IgD-negative memory B cell (primary cell): ENCODE results near the gene CLEC2A. TPM values are rescaled to one million over a fixed set of nuclear protein-coding genes. Genes with fewer than 3 reads are reported as not detected.
A peak's percentile ranks its signal among the peaks of the same experiment; 100 is the strongest.
"Not testable (repeated sequence)": the region's sequence is repeated elsewhere in the genome, so short reads cannot be mapped to it uniquely, and the experiment has no call there.

ENCODE experiments used
- H3K27ac Mint-ChIP-seq, 3 donors: one replicate each; pipeline ENCODE4 v1.8.0; 2020 to 2022; ENCODE audit warnings: mild to moderate bottlenecking in 3 of 3, mixed read lengths in 3 of 3, moderate library complexity in 1 of 3
- H3K27me3 Mint-ChIP-seq: one replicate; pipeline ENCODE4 v1.8.0; 2021; ENCODE audit warnings: mixed read lengths
- H3K36me3 Mint-ChIP-seq: one replicate; pipeline ENCODE4 v1.8.0; 2020; ENCODE audit warnings: mild to moderate bottlenecking, mixed read lengths
- H3K4me1 Mint-ChIP-seq, 3 donors: one replicate each; pipeline ENCODE4 v1.8.0; 2020 to 2022; ENCODE audit warnings: mixed read lengths in 3 of 3, mild to moderate bottlenecking in 1 of 3
- H3K4me3 Mint-ChIP-seq, 4 donors: one replicate each; pipeline ENCODE4 v1.8.0; 2020 to 2022; ENCODE audit warnings: mild to moderate bottlenecking in 4 of 4, mixed read lengths in 4 of 4, moderate library complexity in 3 of 4
- H3K9me3 Mint-ChIP-seq, 3 donors: one replicate each; pipeline ENCODE4 v1.8.0; 2020 to 2021; ENCODE audit warnings: mixed read lengths in 3 of 3, mild to moderate bottlenecking in 1 of 3
- polyA plus RNA-seq: library from polyadenylated mRNA; unstranded; fragments of 300-500 nt; fragmentation: Illumina TruSeq; gene quantifications from one replicate; pipeline ENCODE4 v1.2.3, GENCODE V29; 2021

Gene CLEC2A, protein sequence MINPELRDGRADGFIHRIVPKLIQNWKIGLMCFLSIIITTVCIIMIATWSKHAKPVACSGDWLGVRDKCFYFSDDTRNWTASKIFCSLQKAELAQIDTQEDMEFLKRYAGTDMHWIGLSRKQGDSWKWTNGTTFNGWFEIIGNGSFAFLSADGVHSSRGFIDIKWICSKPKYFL
- polyA plus RNA-seq, result not detected

DNA sequence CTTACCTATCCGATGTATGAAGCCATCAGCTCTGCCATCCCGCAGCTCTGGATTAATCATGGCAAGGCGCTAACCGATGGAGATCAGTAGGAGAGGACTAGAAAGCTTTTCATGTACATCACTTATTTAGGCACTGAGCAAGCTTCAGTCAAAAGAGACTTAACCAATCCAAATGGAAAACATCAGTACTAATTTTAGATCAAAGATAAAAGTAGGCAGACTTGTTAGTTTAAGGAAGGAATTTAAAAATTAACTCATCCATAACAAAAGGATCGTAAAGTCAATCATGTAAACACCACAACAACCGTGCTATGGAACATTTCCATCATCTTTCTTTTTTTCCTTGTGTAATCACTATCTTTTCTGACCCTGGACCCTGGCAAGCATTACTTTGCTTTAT, at the start of gene CLEC2A:
Gene CLEC2A (minus strand): TSS at position 101 of the 400 bp plus-strand sequence. CDS start 41 bp downstream, at position 60.
- Mint-ChIP-seq H3K27me3 (peaks cover 14% of the 10 kb centered on the region), H3K9me3 (no peaks in the 10 kb centered on the region), H3K4me3 (no peak within 1 kb of the TSS), H3K36me3 (no peaks in the 10 kb centered on the region), H3K27ac (no peak within 1 kb of the TSS), H3K4me1 (peaks cover 4 to 8% (median 8%) of the 10 kb centered on the region in 3 donors)

DNA sequence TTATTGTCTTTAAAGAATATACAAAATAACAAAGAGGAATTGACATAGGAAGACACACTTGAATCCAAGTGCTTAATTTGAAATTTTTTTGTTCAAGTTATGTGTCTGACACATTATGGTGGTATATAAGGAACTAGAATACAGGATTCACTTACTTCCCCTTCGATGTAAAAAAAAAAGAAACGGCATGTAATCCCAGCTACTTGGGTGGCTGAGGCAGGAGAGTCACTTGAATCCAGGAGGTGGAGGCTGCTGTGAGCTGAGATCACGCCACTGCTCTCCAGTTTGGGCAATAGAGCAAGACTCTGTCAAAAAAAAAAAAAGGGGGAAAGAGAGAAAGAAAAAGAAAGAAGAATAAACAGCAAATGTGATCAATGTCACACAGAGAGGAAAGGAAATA, 48.0 kb upstream of the CLEC2A start:
- Mint-ChIP-seq H3K36me3 (no peaks in the 10 kb centered on the region), H3K4me1 (no peaks in the 10 kb centered on the region), H3K9me3 (peaks cover 5 to 7% (median 6%) of the 10 kb centered on the region in 3 donors), H3K4me3 (no peak overlapping the region), H3K27me3 (peaks cover 10% of the 10 kb centered on the region), H3K27ac (no peak overlapping the region)

DNA sequence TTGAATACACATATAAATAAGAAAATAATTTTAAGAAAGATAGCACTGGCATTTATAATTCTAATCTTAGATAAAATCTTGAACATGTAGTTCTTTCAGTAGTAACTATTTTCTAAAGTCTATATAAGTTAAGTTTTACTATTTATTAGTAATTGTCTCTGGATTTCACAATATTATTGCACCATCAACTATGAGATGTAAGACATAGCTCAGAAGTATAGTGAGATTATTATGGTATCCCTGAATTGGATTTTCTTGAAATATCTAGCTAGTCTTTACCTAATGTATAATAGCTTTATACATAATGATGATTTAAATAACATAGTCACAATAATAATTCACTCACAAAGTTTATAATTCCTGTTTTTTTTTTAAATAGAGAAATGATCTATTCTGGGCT, 45.7 kb upstream of the CLEC2A start:
- no peak overlapping the region for H3K27ac Mint-ChIP-seq
- H3K4me3 Mint-ChIP-seq, result no peak overlapping the region
- no peaks in the 10 kb centered on the region for H3K4me1 Mint-ChIP-seq
- peaks cover 3% of the 10 kb centered on the region for H3K36me3 Mint-ChIP-seq
- H3K27me3 Mint-ChIP-seq, result peaks cover 15% of the 10 kb centered on the region
- peaks cover 5 to 8% (median 8%) of the 10 kb centered on the region in 3 donors for H3K9me3 Mint-ChIP-seq

DNA sequence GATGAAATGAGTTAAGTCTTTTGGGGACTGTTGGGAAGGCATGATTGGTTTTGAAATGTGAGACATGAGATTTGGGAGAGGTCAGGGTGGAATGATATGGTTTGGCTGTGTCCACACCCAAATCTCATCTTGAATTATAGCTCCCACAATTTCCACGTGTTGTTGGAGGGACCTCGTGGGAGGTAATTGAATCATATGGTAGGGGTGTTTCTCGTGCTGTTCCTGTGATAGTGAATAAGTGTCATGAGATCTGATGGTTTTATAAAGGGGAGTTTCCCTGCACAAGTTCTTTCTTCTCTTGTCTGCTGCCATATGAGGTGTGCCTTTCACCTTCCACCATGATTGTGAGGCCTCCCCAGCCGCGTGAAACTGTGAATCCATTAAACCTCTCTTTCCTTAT, 44.5 kb upstream of the CLEC2A start:
- H3K4me3 Mint-ChIP-seq, H3K36me3 Mint-ChIP-seq, H3K9me3 Mint-ChIP-seq, H3K4me1 Mint-ChIP-seq, H3K27ac Mint-ChIP-seq: not testable (repeated sequence)
- peaks cover 15% of the 10 kb centered on the region for H3K27me3 Mint-ChIP-seq

DNA sequence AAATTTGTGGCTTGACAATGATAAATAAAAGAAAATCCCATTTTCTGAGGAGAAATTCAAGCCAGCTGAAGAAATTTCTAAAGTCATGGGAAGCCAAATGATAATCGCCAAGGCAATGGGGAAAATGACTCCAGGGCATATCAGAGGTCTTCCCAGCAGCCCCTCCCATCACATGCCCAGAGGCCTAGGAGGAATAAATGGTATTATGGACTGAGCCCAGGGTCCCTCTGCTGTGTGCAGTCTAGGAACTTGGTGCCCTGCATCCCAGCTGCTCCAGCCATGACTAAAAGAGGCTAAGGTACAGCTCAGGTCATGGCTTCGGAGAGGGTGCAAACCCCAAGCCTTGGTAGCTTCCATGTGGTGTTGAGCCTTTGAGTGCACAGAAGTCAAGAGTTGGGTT, 43.4 kb upstream of the CLEC2A start:
- peaks cover 15% of the 10 kb centered on the region for H3K27me3 Mint-ChIP-seq
- no peak overlapping the region for H3K4me3 Mint-ChIP-seq

DNA sequence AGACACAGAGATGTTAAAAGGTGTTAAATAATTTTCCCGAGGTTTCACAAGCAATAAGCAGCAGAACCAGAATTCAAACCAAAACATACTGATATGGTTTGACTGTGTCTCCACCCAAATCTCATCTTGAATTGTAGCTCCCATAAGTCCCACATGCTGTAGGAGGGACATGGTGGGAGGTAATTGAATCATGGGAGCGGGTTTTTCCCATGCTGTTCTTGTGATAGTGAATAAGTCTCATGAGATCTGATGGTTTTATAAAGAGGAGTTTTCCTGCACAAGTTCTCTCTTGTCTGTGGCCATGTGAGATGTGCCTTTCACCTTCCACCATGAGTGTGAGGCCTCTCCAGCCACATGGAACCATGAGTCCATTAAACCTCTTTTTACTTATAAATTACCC, 42.6 kb upstream of the CLEC2A start:
- H3K9me3 Mint-ChIP-seq, H3K4me3 Mint-ChIP-seq, H3K36me3 Mint-ChIP-seq, H3K27ac Mint-ChIP-seq, H3K4me1 Mint-ChIP-seq: not testable (repeated sequence)
- peaks cover 15% of the 10 kb centered on the region for H3K27me3 Mint-ChIP-seq

More for the DNA sequence above, 43.4 kb upstream of the CLEC2A start:
- peaks cover 5 to 8% (median 8%) of the 10 kb centered on the region in 3 donors for H3K9me3 Mint-ChIP-seq
- H3K27ac Mint-ChIP-seq, result no peak overlapping the region
- no peaks in the 10 kb centered on the region for H3K4me1 Mint-ChIP-seq
- H3K36me3 Mint-ChIP-seq, result peaks cover 3% of the 10 kb centered on the region

DNA sequence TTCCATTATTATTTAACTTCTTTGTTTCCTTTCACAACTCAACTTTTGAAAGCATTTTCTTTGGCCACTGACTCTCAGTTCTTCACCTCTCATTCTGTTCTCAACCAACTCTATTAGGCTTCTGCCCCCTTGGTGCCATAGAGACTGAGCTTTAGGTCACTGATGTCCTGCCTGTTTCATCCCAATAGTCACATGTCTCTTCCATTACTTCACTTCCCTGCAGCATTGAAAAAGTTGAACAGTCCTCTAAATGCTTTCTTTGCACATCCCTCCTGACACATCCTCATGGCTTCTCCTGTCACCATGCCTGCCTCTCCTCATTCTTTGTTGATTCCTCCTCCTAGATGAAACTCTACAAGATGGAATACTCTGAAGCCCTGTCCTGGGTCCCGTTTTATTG, 41.8 kb upstream of the CLEC2A start:
- no peak overlapping the region for H3K4me3 Mint-ChIP-seq
- peaks cover 3% of the 10 kb centered on the region for H3K36me3 Mint-ChIP-seq
- no peaks in the 10 kb centered on the region for H3K4me1 Mint-ChIP-seq
- no peak overlapping the region for H3K27ac Mint-ChIP-seq
- H3K9me3 Mint-ChIP-seq, result peaks cover 5 to 8% (median 8%) of the 10 kb centered on the region in 3 donors
- peaks cover 15% of the 10 kb centered on the region for H3K27me3 Mint-ChIP-seq

DNA sequence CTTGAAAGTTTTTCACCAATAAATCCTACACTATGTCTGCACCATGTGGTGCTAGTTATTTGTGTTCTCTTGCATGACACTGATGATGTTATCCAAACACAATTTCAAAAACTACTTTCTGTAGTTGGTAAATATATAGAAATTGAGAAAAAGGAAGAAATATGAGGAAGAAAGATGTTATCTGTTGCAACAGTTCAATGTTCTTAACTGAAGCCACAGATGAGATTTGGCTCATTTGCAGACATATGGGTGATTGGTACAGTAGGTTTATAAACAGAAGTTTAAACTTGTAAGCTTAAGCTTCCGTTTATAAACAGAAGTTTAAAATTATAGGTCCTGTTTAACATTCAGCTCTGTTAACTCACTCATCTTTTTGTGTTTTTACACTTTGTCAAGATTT, 39.0 kb upstream of the CLEC2A start, which contains the start of gene CLEC12A:
Gene CLEC12A (plus strand): TSS at position 229 of the 400 bp plus-strand sequence. CDS start 188 bp downstream, outside the sequence.
- Mint-ChIP-seq H3K27ac (no peak within 1 kb of the TSS), H3K36me3 (peaks cover 3% of the 10 kb centered on the region), H3K27me3 (peaks cover 13% of the 10 kb centered on the region), H3K9me3 (peaks cover 2 to 7% (median 5%) of the 10 kb centered on the region in 3 donors), H3K4me3 (no peak within 1 kb of the TSS), H3K4me1 (peaks cover 0 to 2% (median 0%) of the 10 kb centered on the region in 3 donors)

DNA sequence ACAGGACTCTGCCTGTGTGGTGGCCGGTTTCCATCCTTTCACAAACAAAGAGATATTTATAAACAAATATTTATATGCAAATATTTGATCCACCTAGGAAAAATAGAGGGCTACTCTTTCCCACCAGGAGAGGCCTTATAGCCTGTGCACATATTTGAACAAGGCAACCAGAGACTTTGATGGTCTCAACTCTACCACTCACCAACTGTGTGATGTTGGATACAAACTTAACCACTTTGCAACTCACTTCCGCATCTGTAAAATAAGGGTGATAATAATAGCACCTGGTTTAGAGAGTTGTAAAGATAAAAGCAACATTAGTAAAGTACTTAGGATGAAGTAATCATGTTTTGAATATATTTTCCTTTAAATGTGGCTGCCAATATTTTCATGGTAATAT, 37.5 kb upstream of the CLEC2A start:
- H3K9me3 Mint-ChIP-seq, result peaks cover 0 to 2% (median 2%) of the 10 kb centered on the region in 3 donors
- H3K27me3 Mint-ChIP-seq, result peaks cover 3% of the 10 kb centered on the region
- H3K36me3 Mint-ChIP-seq, result no peaks in the 10 kb centered on the region
- no peak overlapping the region for H3K27ac Mint-ChIP-seq
- H3K4me1 Mint-ChIP-seq, result peaks cover 0 to 2% (median 0%) of the 10 kb centered on the region in 3 donors
- H3K4me3 Mint-ChIP-seq, result no peak overlapping the region

DNA sequence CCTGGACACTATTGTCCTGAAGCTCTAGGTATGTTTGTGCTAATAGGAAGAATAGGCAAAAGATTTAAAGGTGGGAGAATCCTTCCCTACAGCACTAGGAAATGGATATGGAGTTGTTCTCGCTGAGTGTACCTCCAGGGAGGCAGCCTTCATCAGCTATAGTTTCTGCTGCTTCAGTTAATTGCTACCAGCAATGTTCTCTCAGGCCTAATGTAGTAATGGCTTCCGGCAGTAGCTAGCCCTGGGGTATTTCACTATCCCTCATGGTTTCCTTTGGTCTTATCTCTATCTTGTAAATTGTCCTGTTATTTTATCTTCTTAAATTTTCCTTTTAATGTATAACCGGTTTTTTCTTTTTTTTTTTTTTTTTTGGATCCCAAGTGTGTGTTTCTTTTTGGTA, 29.7 kb upstream of the CLEC2A start:
- Mint-ChIP-seq H3K36me3 (no peaks in the 10 kb centered on the region), H3K27me3 (peaks cover 3% of the 10 kb centered on the region), H3K4me1 (peaks cover 30 to 34% (median 31%) of the 10 kb centered on the region in 3 donors), H3K27ac (peak overlapping the region in 1 of 3 donors; percentile 36), H3K9me3 (peaks cover 0 to 1% (median 0%) of the 10 kb centered on the region in 3 donors), H3K4me3 (peak overlapping the region in 1 of 4 donors; percentile 34)

DNA sequence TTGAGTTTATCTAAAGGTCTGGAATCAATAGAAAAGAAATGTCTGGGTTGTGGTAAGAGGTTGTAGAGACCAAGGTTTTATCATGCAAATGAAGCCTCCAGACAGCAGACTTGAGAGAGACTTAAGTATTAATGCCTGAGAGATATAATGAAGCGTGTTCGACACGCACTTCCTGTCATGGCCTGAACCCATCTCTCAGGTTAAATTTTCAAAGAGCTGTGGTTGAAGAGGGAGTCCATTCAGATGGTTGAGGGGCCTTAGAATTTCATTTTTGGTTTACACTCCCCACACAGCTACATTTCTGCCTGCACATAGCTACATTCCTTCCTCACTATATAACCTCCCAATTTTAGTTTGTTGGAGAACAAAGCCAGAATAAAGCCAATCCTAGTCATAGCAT, 28.9 kb upstream of the CLEC2A start:
- H3K27ac Mint-ChIP-seq, result no peak overlapping the region
- H3K36me3 Mint-ChIP-seq, result no peaks in the 10 kb centered on the region
- peaks cover 1% of the 10 kb centered on the region for H3K27me3 Mint-ChIP-seq
- peak overlapping the region in 3 of 4 donors; percentile 2 to 85 (median 67) for H3K4me3 Mint-ChIP-seq
- H3K4me1 Mint-ChIP-seq, result peaks cover 30 to 40% (median 31%) of the 10 kb centered on the region in 3 donors
- H3K9me3 Mint-ChIP-seq, result no peaks in the 10 kb centered on the region

DNA sequence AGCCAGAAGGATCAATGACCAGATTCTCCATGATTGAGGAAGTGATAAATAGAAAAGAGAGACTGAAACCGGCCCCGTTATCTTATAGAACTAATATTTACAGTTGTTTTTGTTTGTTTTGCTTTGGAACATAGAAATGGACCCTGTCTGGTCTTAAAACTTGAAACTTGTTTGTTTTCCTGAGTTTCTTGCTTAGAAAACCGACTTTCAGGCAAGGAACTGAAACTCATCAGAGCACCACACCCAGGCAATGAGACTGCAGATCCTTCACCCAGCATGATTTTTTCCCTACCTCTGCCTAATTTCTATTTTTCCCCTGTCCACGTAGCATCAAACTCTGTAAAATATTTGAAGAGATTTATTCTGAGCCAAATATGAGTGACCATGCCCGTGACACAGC, 28.4 kb upstream of the CLEC2A start:
- Mint-ChIP-seq H3K27ac (peak overlapping the region in 1 of 3 donors; percentile 64), H3K4me3 (peak overlapping the region; percentile 2 to 85 (median 38)), H3K4me1 (peaks cover 30 to 44% (median 31%) of the 10 kb centered on the region in 3 donors), H3K36me3 (no peaks in the 10 kb centered on the region), H3K9me3 (no peaks in the 10 kb centered on the region), H3K27me3 (peaks cover 4% of the 10 kb centered on the region)

DNA sequence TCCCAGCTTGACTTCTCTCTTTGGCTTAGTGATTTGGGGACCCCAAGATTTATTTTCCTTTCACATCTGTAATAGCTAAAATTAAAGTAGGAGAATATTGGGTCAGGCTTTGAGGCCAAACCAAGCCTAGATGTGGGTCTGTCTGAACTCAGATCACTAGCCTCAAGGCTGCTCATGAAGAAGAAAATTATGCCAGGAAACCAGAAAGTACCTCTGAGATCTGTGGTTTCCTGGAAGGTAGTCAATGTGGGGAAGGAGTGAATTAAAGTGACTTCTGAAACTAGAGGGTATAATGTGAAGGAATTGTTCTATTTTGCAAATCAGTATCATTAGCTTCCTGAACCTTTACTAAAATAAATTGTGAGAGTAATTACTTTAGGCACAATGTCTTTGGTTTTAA, 25.7 kb upstream of the CLEC2A start:
- peak overlapping the region in 1 of 3 donors; percentile 5 for H3K27ac Mint-ChIP-seq
- peak overlapping the region in 1 of 4 donors; percentile 80 for H3K4me3 Mint-ChIP-seq
- H3K4me1 Mint-ChIP-seq, result peaks cover 30 to 44% (median 31%) of the 10 kb centered on the region in 3 donors
- H3K36me3 Mint-ChIP-seq, result no peaks in the 10 kb centered on the region
- peaks cover 4% of the 10 kb centered on the region for H3K27me3 Mint-ChIP-seq
- no peaks in the 10 kb centered on the region for H3K9me3 Mint-ChIP-seq

DNA sequence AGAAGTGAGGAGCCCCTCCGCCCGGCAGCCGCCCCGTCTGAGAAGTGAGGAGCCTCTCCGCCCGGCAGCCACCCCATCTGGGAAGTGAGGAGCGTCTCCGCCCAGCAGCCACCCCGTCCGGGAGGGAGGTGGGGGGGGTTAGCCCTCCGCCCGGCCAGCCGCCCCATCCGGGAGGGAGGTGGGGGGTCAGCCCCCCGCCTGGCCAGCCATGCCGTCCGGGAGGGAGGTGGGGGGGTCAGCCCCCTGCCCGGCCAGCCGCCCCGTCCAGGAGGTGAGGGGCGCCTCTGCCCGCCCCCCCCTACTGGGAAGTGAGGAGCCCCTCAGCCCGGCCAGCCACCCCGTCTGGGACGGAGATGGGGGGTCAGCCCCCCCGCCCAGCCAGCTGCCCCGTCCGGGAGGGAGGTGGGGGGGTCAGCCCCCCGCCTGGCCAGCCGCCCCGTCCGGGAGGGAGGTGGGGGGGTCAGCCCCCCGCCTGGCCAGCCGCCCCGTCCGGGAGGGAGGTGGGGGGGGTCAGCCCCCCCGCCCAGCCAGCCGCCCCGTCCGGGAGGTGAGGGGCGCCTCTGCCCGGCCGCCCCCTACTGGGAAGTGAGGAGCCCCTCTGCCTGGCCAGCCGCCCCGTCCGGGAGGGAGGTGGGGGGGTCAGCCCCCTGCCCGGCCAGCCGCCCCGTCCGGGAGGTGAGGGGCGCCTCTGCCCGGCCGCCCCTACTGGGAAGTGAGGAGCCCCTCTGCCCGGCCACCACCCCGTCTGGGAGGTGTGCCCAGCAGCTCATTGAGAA, 21.0 kb upstream of the CLEC2A start:
- H3K27me3 Mint-ChIP-seq, H3K36me3 Mint-ChIP-seq, H3K4me3 Mint-ChIP-seq, H3K27ac Mint-ChIP-seq, H3K9me3 Mint-ChIP-seq: not testable (repeated sequence)
- H3K4me1 Mint-ChIP-seq, result peaks cover 28 to 44% (median 32%) of the 10 kb centered on the region in 3 donors

DNA sequence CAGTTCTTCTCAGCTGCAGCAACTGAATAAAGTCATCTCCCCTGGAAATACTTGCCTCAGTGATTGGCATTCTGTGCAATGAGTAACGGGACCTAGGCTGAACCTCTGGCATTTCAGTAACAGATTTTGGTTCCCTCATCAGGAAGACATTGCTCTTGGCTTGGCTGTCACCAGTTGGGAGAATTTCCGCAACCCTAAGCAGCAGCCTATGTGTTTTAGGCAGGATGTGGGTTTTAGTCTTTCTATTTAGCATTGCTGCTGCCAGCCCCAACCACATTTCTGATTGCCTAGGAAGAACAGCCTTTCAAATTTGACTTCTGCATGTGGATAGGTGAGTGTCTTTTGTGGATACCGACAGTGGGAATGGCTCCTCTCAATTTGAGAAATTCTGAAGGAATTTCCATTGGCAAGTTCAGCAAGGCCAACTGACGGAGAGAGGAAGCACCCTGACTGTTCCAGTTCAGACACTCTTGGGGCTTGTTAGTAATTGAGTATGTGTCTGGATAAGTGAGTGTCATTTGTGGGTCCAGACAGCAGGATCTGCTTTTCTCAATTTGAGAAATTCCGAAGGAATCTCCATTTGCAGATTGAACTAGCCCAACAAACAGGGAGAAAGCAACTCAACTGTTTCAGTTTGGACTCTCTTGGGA, 19.0 kb upstream of the CLEC2A start:
- H3K27me3 Mint-ChIP-seq, result peaks cover 3% of the 10 kb centered on the region
- H3K27ac Mint-ChIP-seq, result no peak overlapping the region
- peak overlapping the region in 2 of 4 donors; percentile 29 to 84 for H3K4me3 Mint-ChIP-seq
- no peaks in the 10 kb centered on the region for H3K9me3 Mint-ChIP-seq
- H3K4me1 Mint-ChIP-seq, result peaks cover 27 to 35% (median 27%) of the 10 kb centered on the region in 3 donors
- H3K36me3 Mint-ChIP-seq, result no peaks in the 10 kb centered on the region
